GM12891 (cell line): ENCODE results near the gene ACP6.
"Not testable (repeated sequence)": the region's sequence is repeated elsewhere in the genome, so short reads cannot be mapped to it uniquely, and the experiment has no call there.

ENCODE experiments used
- PAX5 ChIP-seq: IDR thresholded peaks from 2 replicates; pipeline ENCODE4 v1.6.1; 2011; ENCODE audit warnings: low read length, moderate library complexity, mild to moderate bottlenecking; ENCODE audit not compliant: insufficient read depth, severe bottlenecking
- POLR2A ChIP-seq: IDR thresholded peaks from 2 replicates; pipeline ENCODE4 v1.6.1; 2011; ENCODE audit warnings: low read depth, low read length, control low read depth
- POLR2AphosphoS5 ChIP-seq: IDR thresholded peaks from 2 replicates; pipeline ENCODE4 v1.6.1; 2011; ENCODE audit warnings: low read depth, low read length, control low read depth
- POU2F2 ChIP-seq: IDR thresholded peaks from 2 replicates; pipeline ENCODE4 v1.6.1; 2011; ENCODE audit warnings: low read depth, mild to moderate bottlenecking, control low read depth, low read length, moderate library complexity
- SPI1 ChIP-seq: IDR thresholded peaks from 2 replicates; pipeline ENCODE4 v1.6.1; 2011; ENCODE audit warnings: low read depth, low read length, control low read depth
- TAF1 ChIP-seq: IDR thresholded peaks from 2 replicates; pipeline ENCODE4 v1.6.1; 2011; ENCODE audit warnings: low read depth, low read length, control low read depth

DNA sequence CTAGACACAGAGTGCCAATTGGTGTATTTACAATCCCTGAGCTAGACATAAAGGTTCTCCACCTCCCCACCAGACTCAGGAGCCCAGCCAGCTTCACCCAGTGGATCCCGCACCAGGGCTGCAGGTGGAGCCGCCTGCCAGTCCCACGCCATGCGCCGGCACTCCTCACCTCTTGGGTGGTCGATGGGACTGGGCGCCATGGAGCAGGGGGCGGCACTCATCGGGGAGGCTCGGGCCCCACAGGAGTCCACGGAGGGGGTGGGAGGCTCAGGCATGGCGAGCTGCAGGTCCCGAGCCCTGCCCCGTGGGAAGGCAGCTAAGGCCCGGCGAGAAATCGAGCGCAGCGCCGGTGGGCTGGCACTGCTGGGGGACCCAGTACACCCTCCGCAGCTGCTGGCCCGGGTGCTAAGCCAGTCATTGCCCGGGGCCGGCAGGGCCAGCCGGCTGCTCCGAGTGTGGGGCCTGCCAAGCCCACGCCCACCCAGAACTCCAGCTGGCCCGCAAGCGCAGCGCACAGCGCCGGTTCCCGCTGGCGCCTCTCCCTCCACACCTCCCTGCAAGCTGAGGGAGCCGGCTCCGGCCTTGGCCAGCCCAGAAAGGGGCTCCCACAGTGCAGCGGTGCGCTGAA is 10.4 kb upstream of the ACP6 start:
- not testable (repeated sequence) for TF ChIP-seq POLR2AphosphoS5, POLR2A, TAF1, PAX5, SPI1, POU2F2
